ENCODE results near the gene RPL34.

DNA sequence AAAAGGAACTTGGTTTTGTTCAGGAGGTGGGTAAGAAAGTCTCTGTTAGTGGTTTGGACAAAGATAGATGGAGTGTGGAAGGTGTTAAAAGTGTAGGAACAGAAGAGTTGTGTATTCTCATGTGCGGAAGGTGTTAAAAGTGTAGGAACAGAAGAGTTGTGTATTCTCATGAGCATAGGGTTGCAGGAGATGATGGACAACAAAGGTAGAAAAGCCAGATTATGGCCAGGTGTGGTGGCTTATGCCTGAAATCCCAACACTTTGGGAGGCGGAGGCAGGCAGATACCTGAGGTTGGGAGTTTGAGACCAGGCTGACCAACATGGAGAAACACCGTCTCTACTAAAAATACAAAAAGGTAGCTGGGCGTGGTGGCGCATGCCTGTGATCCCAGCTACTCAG is 2.5 kb downstream of the RPL34 start:
- TF ChIP-seq, protein P1, sequence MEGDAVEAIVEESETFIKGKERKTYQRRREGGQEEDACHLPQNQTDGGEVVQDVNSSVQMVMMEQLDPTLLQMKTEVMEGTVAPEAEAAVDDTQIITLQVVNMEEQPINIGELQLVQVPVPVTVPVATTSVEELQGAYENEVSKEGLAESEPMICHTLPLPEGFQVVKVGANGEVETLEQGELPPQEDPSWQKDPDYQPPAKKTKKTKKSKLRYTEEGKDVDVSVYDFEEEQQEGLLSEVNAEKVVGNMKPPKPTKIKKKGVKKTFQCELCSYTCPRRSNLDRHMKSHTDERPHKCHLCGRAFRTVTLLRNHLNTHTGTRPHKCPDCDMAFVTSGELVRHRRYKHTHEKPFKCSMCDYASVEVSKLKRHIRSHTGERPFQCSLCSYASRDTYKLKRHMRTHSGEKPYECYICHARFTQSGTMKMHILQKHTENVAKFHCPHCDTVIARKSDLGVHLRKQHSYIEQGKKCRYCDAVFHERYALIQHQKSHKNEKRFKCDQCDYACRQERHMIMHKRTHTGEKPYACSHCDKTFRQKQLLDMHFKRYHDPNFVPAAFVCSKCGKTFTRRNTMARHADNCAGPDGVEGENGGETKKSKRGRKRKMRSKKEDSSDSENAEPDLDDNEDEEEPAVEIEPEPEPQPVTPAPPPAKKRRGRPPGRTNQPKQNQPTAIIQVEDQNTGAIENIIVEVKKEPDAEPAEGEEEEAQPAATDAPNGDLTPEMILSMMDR (IDR thresholded peaks at IDR 0.05), result no peak
- TF ChIP-seq POLR2A (IDR thresholded peaks at IDR 0.05), result no peak

All from body of pancreas (tissue), 4 donors.